GM21367 (cell line): ENCODE results near the gene C16orf78.
A peak's percentile ranks its signal among the peaks of the same experiment; 100 is the strongest.
"Not testable (repeated sequence)": the region's sequence is repeated elsewhere in the genome, so short reads cannot be mapped to it uniquely, and the experiment has no call there.

ENCODE experiments used
- ATAC-seq: cut with Tn5 transposase; IDR thresholded peaks from one replicate; pipeline ENCODE4 v1.9.1; 2021; ENCODE audit not compliant: unreplicated experiment

C16orf78 gene

DNA sequence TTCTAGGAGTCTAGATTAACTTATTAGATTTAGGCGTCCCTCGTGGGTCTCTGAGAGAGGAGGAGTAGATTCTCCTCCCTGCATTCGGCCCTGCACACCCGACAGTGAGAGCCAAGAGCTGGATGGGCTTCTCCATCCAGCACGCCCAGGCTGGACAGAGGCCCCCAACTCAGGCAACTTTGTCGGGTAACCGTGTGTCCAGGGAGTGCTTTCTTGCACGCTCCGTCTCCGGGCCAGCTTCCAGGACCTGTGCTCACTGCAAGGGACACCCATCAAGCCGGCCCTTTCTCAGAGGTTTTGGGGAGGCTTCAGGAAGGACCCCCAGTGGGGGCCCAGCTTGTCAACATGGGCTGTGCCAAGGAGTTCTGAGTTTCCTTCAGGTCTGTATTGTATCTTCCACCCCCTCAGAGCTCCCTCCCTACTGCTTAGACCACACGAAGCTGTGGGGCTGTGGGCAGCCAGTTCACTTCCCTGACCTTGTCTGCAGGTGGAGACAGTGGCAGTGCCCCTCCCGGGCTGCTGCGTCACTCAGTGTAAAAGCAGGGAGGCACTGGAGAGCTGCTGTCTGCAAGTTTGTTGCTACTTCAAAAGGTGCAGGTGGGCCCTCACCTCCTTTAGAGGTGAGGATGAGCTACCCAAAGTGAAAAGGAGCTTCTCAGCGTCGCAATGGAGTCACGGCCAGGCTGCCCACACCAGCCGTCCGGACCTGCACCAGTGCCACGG lies 24.0 kb upstream of the C16orf78 start:
- no peak for ATAC-seq

DNA sequence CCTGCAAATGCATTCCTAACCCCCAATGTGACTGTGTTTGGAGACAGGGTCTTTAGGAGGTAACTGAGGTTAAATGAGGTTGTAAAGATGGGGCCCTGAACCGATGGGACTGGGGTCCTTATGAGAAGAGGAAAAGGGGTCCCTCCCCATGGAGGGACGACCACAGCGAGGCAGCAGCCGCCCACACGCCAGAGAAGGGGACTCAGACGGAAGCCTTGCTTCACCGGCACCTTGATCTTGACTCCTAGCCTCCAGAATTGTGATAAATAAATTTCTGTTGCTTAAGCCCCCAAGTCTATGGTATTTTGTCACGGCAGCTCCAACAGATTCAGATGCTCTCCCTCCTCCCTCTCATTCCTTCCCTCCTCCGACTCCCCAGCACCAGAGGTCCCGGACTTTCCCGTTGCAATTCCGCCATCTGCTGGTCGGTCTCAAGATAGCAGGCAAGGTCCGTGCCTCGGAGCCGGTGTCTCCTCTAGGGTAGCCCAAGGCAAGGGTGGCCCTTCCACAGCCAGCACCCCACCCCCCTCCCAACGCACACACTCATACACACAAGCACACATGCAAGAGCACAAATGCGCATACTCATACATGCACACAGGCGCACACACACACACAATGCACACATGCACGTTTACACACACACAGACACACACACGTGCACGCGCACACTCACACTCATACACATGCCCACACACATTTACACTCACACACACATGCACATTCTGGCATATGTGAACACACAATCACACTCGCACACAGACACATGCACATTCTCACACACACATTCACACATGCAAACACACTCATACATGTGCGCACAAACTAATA lies 23.1 kb upstream of the C16orf78 start:
- no peak for ATAC-seq

DNA sequence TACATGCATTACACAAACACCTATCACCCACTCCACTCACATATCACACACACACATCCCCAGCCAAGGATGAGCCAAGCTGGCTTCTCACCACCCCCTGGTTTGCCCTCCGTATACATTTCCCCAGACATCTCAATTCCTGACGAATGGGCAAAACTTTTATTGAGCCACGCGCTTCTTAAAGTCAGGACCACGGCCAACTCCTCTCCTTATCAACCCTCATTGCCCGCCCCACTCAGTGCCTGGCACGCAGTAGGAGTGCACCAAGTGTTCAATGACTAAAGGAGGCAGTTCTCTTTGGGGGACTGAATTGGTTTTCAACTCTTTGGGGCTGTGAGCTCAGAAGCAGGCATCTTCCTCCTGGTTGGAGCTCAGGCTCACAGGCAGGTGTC lies 22.5 kb upstream of the C16orf78 start:
- ATAC-seq = no peak

DNA sequence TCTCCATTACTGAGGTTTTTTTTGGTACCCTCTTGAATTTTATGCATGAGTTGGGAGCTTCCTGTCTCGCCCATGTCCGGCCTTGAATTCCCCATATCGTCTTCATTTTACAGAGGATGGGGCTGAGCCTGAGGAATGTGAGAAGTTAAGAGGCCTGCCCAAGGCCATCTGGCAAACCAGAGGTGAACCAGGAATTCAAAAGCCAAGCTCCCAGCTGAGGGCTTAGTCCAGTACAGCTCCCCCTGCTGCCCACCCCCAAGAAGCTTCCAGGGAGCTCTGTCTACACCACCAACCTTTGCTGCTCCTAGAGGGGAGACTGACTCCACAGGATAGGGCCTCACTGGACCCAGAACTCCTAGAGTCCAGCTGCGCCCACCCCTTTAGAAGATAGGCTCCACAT lies 20.7 kb upstream of the C16orf78 start:
- ATAC-seq = no peak

DNA sequence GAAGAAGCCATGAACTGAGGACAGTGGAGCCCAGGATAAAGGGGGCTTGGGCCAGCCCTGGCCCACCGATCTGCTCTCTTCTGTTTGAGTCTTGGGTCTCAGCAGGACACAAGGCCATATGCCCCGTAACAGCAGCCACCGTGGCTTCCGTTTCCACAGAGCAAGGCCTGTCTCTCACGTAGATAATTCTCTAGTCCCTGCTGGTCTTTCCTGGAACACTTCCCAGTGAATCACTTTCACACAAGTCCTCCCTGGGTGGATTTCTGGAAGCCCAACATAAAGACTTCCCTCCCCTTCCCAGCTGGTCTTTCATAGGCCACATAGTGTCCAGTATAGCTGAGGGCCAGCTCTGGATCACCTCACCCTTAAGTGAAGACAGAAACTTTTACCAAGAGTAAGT lies 19.9 kb upstream of the C16orf78 start:
- no peak for ATAC-seq

DNA sequence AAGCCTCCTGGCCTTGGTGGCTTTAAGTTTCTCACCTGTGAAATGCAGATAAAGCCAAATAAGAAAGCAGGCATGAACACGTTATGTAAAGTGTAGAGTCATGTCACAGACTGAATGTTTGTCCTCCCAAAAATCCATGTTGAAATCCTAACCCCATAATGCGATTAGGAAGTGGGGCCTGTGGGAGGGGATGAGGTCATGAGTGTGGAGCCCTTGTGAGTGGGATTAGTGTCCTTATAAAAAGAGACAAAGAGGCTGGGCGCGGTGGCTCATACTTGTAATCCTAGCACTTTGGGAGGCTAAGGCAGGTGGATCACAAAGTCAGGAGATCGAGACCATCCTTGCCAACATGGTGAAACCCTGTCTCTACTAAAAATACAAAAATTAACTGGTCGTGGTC lies 19.5 kb upstream of the C16orf78 start:
- ATAC-seq = no peak

- no peak for ATAC-seq
Observed at GRCh38 chr16:49354991-49355390, 18.6 kb upstream of the C16orf78 start.

DNA sequence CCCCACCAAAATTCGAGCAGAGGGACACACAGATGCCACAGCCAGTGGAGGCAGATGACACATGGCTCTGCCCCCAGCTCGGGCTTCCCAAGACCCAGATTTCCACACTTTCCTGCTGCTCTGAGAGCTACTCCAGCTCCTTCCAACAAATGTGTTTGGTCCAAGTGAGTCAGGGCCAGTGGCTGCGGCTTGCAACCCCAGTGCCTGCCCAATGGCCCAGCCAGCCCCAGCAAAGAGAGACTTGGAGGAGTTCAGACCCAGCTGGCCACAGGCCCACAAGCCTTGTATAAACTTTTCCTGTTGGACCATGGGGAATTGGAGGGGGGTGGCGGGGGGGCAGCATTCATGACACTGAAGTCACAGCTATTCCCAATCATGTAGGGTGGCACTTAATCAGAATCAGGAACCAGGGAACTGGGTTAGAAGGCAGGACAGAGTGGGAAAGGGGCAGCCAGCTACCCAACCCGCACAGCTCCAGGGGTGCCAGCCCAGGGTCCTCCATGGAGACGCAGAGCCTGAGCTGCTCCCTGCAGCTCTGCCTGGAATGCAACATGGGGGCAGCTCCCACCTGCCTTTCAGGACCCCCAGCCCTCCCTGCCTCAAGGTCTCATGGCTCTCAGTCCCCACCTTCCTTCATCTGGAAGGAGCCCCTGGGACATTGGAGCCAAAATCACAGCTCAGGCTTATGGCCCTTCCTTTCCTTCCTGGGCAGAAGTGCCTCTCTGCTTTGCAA lies 17.5 kb upstream of the C16orf78 start:
- ATAC-seq = no peak

- ATAC-seq = no peak
Observed at GRCh38 chr16:49356728-49357488, 16.7 kb upstream of the C16orf78 start.

- no peak for ATAC-seq
Observed at GRCh38 chr16:49359591-49359990, 14.0 kb upstream of the C16orf78 start.

- not testable (repeated sequence) for ATAC-seq
Observed at GRCh38 chr16:49361731-49362130, 11.9 kb upstream of the C16orf78 start.

- ATAC-seq = no peak
Observed at GRCh38 chr16:49362230-49362629, 11.4 kb upstream of the C16orf78 start.

GRCh38 chr16:49365711-49366509 lies 7.7 kb upstream of the C16orf78 start:
- ATAC-seq = peak; percentile 91

- ATAC-seq = peak; percentile 69
Observed at GRCh38 chr16:49366669-49367068, 6.9 kb upstream of the C16orf78 start.

DNA sequence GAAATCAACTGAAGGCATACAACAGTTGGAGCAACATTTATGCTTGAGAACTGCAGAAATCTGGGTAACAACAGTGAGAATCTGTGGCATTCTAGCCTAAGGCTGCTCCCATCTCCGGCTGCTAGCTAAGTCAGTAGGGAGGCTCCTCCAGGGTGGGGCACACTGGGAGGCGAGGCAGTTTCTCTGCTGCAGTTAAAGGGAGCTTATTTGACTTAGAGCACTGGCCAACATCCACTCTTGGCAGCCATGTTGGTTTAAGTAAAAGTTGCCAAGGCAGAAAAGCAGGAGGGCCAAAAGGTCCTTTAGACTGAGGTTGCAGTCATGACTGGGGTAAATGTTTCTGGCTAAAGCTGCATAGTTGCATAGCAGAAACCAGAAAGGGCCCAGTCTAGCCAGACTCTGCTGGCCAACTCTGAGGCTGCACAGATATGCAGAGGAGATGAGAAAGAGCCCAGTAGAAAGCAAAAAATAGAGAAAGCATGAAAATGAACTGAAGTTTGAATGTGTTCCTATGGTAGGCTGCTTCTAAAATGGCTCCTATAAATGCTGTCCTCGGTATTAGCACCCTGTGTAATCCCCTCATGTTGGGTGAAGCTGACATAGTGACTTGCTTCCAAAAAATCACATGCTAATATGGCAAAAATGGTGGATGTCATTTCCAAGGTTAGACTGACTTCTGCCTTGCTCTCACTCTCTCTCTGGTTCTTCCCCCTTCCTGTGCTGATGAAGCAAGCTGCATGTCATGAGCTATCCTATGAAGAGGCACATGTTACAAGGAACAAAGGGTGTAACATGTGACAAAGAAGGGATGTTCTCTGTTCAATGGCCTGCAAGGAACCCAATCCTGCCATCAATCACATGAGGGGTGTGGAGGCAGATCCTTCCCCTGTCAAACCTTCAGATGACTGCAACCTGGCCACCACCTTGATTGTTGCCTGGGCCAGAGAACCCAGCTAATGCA lies 3.7 kb upstream of the C16orf78 start:
- ATAC-seq = no peak

DNA sequence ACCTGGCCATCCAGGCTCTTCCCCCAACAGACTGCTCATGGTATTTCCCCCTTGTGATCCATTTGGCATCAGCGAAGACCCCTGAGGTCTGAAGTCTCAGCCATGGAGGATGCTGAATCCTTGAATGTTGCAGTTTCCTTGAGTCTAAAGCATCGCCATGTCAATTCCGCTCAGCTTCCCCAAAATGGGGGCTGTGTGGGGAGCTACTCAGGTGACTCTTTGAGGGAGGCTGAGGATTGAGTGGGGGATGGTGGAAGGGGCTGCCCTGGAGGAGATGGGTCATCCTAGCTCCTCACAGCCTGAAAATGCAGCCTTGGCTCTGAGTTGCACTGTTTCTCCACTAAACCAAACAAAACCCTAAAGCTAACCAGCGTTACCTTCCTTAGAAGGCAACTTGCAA lies 2.6 kb downstream of the C16orf78 start:
- no peak for ATAC-seq

- ATAC-seq = no peak
Observed at GRCh38 chr16:49377196-49377755, 3.7 kb downstream of the C16orf78 start.

GRCh38 chr16:49378238-49378637 lies 4.6 kb downstream of the C16orf78 start:
- no peak for ATAC-seq

DNA sequence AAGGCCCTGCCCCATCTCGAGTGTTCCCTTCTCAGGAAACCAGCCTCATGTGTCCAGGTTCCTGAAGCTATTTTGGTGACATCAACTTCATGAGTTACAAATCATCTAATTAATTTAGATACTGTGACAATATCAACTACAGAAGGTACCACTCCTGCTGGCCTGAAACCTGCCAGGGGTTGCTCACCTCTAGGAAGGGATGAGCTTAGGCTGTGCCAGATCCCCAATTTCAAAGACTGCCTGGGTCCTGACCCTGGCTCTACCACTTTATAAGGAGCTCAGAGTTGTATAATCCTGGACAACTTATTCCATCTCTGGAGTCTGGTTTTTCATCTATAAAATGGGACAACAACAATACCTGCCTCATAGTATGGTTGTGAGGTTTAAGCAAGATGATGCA lies 5.2 kb downstream of the C16orf78 start:
- ATAC-seq = no peak
